HG02870 (cell line): ENCODE results near the gene RPL35A.

Source experiments
- ATAC-seq: cut with Tn5 transposase; IDR thresholded peaks from one replicate; pipeline ENCODE4 v1.9.1; 2021; ENCODE audit warnings: mild to moderate bottlenecking, moderate library complexity; ENCODE audit not compliant: unreplicated experiment

The RPL35A gene

DNA sequence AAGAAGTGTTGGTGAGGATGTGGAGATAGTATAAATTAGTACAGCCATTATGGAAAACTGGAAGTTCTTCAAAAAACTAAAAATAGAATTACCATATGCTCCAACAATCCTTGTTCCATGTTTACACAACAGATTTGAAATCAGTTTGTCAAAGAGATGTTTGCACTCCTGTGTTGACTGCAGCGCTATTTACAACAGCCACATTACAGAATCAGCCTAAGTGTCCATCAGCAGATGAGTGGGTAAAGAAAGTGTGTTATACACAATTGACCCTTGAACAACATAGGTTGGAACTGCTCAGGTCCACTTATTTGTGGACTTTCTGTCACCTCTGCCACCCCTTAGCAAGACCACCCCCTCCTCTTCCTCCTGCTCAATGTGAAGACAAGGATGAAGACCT lies 44.7 kb downstream of the RPL35A start:
- ATAC-seq: no peak

DNA sequence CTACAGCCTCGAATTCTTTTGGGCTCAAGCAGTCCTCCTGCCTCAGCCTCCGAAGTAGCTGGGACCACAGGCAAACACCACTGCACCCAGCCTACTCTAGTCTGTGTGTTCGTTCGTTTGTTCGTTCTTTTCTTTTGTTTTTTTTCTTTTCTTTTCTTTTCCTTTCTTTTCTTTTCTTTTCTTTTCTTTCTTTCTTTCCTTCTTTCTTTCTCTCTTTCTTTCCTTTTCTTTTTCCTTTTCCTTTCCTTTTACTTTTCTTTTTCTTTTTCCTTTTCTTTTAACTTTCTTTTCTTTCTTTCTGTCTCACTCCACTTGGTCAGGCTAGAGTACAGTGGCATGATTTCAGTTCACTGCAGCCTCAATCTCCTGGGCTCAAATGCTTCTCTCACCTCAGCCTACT lies 46.9 kb downstream of the RPL35A start:
- ATAC-seq: no peak

DNA sequence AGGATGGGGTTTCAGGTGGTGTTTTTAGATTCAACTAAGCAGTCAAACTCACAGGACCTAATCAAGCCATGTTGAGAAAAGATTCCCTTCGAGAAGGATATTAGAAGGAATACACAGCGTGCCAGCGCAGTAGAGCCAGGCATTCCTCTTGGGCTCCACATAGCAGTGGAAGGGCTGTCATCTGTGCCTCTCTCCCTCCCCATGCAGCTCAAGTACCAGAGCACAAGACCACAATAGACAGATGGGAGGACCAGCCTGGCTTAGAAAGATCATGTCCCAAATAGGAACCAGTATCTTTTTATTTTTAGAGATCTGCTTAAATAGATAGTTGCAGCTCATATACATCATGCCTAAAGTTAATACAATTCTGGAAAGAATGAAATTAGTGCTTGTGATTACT lies 47.9 kb downstream of the RPL35A start:
- ATAC-seq: no peak
